Esophagus (tissue), 2 donors: ENCODE measurements around the gene EFTUD2. TPM values are rescaled to one million over a fixed set of nuclear protein-coding genes. Genes with fewer than 3 reads are reported as not detected.

Source experiments
- H3K27ac ChIP-seq, 2 donors: one replicate each; pipeline ENCODE4 v1.5.1; 2013; ENCODE audit warnings: low read depth in 2 of 2, mild to moderate bottlenecking in 2 of 2, inconsistent platforms in 1 of 2, low read length in 1 of 2, moderate library complexity in 1 of 2
- H3K27me3 ChIP-seq, 2 donors: one replicate each; pipeline ENCODE4 v1.6.1; 2013; ENCODE audit warnings: low read length in 2 of 2, control low read depth in 1 of 2, mild to moderate bottlenecking in 1 of 2; ENCODE audit not compliant: insufficient read depth in 2 of 2, control insufficient read depth in 1 of 2
- H3K36me3 ChIP-seq, 2 donors: one replicate each; pipeline ENCODE4 v1.6.1; 2013; ENCODE audit warnings: low read length in 1 of 2; ENCODE audit not compliant: control insufficient read depth in 2 of 2, insufficient read depth in 2 of 2
- H3K4me1 ChIP-seq, 2 donors: one replicate each; pipeline ENCODE4 v1.6.1; 2013; ENCODE audit warnings: low read length in 1 of 2; ENCODE audit not compliant: control insufficient read depth in 2 of 2, insufficient read depth in 2 of 2
- H3K4me3 ChIP-seq, 2 donors: one replicate each; pipeline ENCODE4 v1.5.1; 2013; ENCODE audit warnings: low read length in 2 of 2, mild to moderate bottlenecking in 2 of 2, low read depth in 1 of 2, moderate library complexity in 1 of 2
- H3K9me3 ChIP-seq, 2 donors: one replicate each; pipeline ENCODE4 v1.6.1; 2013; ENCODE audit warnings: mild to moderate bottlenecking in 2 of 2, low read depth in 1 of 2, low read length in 1 of 2, moderate library complexity in 1 of 2; ENCODE audit not compliant: control insufficient read depth in 2 of 2, insufficient read depth in 1 of 2
- WGBS, 2 donors: extraction: QIAGEN DNeasy Blood & Tissue Kit; methylation state at CpG; one replicate each; pipeline ENCODE4 v1.1.7; 2013; 5-methylcytosine and 5-hydroxymethylcytosine counted together
- polyA plus RNA-seq, 2 donors: library from polyadenylated mRNA; stranded (reverse); fragments of 200-250 nt; gene quantifications; one replicate each; pipeline ENCODE4 v1.2.3, GENCODE V29; 2013
- donor health status: healthy with polysubstance abuse.
- donor health status: Bipolar disorder and iron deficiency.

The EFTUD2 gene
- polyA plus RNA-seq, 2 donors, result 15.8 to 38.4 TPM

- Histone ChIP-seq H3K27ac (no peak overlapping the region), H3K27me3 (no peaks in the 10 kb centered on the region), H3K9me3 (no peaks in the 10 kb centered on the region), H3K4me1 (no peaks in the 10 kb centered on the region), H3K36me3 (peaks cover 24 to 30% of the 10 kb centered on the region in 2 donors), H3K4me3 (no peak overlapping the region)
- WGBS, 2 donors, result 51 to 55% methylated on average over 6 of the region's 6 CpGs
Observed at GRCh38 chr17:44878627-44879221, 20.5 kb downstream of the EFTUD2 start.

- Histone ChIP-seq H3K27ac (no peak overlapping the region), H3K9me3 (no peaks in the 10 kb centered on the region), H3K27me3 (no peaks in the 10 kb centered on the region), H3K4me1 (no peaks in the 10 kb centered on the region), H3K36me3 (peaks cover 21 to 27% of the 10 kb centered on the region in 2 donors), H3K4me3 (no peak overlapping the region)
- 83 to 91% methylated on average over 5 of the region's 5 CpGs for WGBS, 2 donors
Observed at GRCh38 chr17:44877121-44877520, 22.1 kb downstream of the EFTUD2 start.

GRCh38 chr17:44875761-44876160, 23.5 kb downstream of the EFTUD2 start:
- 94 to 96% methylated on average over 6 of the region's 6 CpGs for WGBS, 2 donors
- Histone ChIP-seq H3K4me1 (no peaks in the 10 kb centered on the region), H3K9me3 (no peaks in the 10 kb centered on the region), H3K27ac (no peak overlapping the region), H3K4me3 (no peak overlapping the region), H3K36me3 (peaks cover 23 to 28% of the 10 kb centered on the region in 2 donors), H3K27me3 (no peaks in the 10 kb centered on the region)

GRCh38 chr17:44872131-44872768, 27.0 kb downstream of the EFTUD2 start:
- Histone ChIP-seq H3K27me3 (no peaks in the 10 kb centered on the region), H3K36me3 (peaks cover 23 to 30% of the 10 kb centered on the region in 2 donors), H3K4me3 (no peak overlapping the region), H3K9me3 (no peaks in the 10 kb centered on the region), H3K27ac (no peak overlapping the region), H3K4me1 (no peaks in the 10 kb centered on the region)
- 63 to 76% methylated on average over 9 of the region's 9 CpGs for WGBS, 2 donors

GRCh38 chr17:44871556-44871955, 27.7 kb downstream of the EFTUD2 start:
- no peak overlapping the region for H3K27ac ChIP-seq
- H3K4me3 ChIP-seq, result no peak overlapping the region
- H3K4me1 ChIP-seq, result no peaks in the 10 kb centered on the region
- H3K36me3 ChIP-seq, result peaks cover 20 to 30% of the 10 kb centered on the region in 2 donors
- H3K27me3 ChIP-seq, result no peaks in the 10 kb centered on the region
- WGBS, 2 donors, result 96 to 97% methylated on average over 12 of the region's 12 CpGs
- no peaks in the 10 kb centered on the region for H3K9me3 ChIP-seq

GRCh38 chr17:44867841-44868240, 31.4 kb downstream of the EFTUD2 start:
- no peak overlapping the region for H3K27ac ChIP-seq
- WGBS, 2 donors, result 86 to 89% methylated on average over 3 of the region's 3 CpGs
- peaks cover 6 to 36% of the 10 kb centered on the region in 2 donors for H3K36me3 ChIP-seq
- no peak overlapping the region for H3K4me3 ChIP-seq
- no peaks in the 10 kb centered on the region for H3K27me3 ChIP-seq
- H3K4me1 ChIP-seq, result no peaks in the 10 kb centered on the region
- no peaks in the 10 kb centered on the region for H3K9me3 ChIP-seq

- peaks cover 3 to 33% of the 10 kb centered on the region in 2 donors for H3K36me3 ChIP-seq
- 80 to 86% methylated on average over 6 of the region's 6 CpGs for WGBS, 2 donors
- H3K4me1 ChIP-seq, result no peaks in the 10 kb centered on the region
- H3K4me3 ChIP-seq, result no peak overlapping the region
- H3K27me3 ChIP-seq, result no peaks in the 10 kb centered on the region
- no peaks in the 10 kb centered on the region for H3K9me3 ChIP-seq
- no peak overlapping the region for H3K27ac ChIP-seq
Observed at GRCh38 chr17:44865931-44866330, 33.3 kb downstream of the EFTUD2 start.

GRCh38 chr17:44865231-44865660, 34.0 kb downstream of the EFTUD2 start:
- H3K4me1 ChIP-seq, result no peaks in the 10 kb centered on the region
- 54 to 56% methylated on average over 1 of the region's 1 CpG for WGBS, 2 donors
- peaks cover 6 to 32% of the 10 kb centered on the region in 2 donors for H3K36me3 ChIP-seq
- no peak overlapping the region for H3K27ac ChIP-seq
- no peaks in the 10 kb centered on the region for H3K27me3 ChIP-seq
- H3K4me3 ChIP-seq, result no peak overlapping the region
- H3K9me3 ChIP-seq, result no peaks in the 10 kb centered on the region

- no peaks in the 10 kb centered on the region for H3K4me1 ChIP-seq
- WGBS, 2 donors, result 67 to 69% methylated on average over 10 of the region's 10 CpGs
- H3K27ac ChIP-seq, result no peak overlapping the region
- H3K9me3 ChIP-seq, result no peaks in the 10 kb centered on the region
- H3K4me3 ChIP-seq, result no peak overlapping the region
- H3K27me3 ChIP-seq, result no peaks in the 10 kb centered on the region
- peaks cover 10 to 36% of the 10 kb centered on the region in 2 donors for H3K36me3 ChIP-seq
Observed at GRCh38 chr17:44864831-44865230, 34.4 kb downstream of the EFTUD2 start.
